GM12878 (cell line): ENCODE data around the gene AP5Z1. TPM values are rescaled to one million over a fixed set of nuclear protein-coding genes. Genes with fewer than 3 reads are reported as not detected.
A peak's percentile ranks its signal among the peaks of the same experiment; 100 is the strongest.

Source experiments
- BCL11A ChIP-seq: IDR thresholded peaks from 2 replicates; pipeline ENCODE4 v1.6.1; 2011; ENCODE audit warnings: low read depth, low read length
- BRCA1 ChIP-seq: IDR thresholded peaks from 2 replicates; pipeline ENCODE4 v1.6.1; 2011; ENCODE audit warnings: low read depth, low read length, improper control_type of control experiment
- EED ChIP-seq: sonication (generic); IDR thresholded peaks from 2 replicates; pipeline ENCODE4 v1.6.1; 2016; ENCODE audit warnings: antibody characterized with exemption, low read depth
- EP300 ChIP-seq, 2 experiments: fragments of 150-350 bp in 1 of 2; IDR thresholded peaks; 2 replicates each; pipeline ENCODE4 v1.6.1; 2011 to 2012; ENCODE audit warnings: low read depth in 2 of 2, low read length in 2 of 2, borderline replicate concordance in 1 of 2, improper control_type of control experiment in 1 of 2, inconsistent platforms in 1 of 2; ENCODE audit not compliant: control insufficient read depth in 1 of 2
- GABPA ChIP-seq: IDR thresholded peaks from 2 replicates; pipeline ENCODE4 v1.6.1; 2014; ENCODE audit warnings: antibody characterized with exemption, low read depth, mild to moderate bottlenecking, inconsistent platforms
- HCFC1 ChIP-seq: fragments of 150-350 bp; IDR thresholded peaks from 2 replicates; pipeline ENCODE4 v1.6.1; 2014; ENCODE audit warnings: low read length
- IKZF2 ChIP-seq, 2 experiments: fragments of 450-650 bp; IDR thresholded peaks; 2 replicates each; pipeline ENCODE4 v1.6.1; 2017; ENCODE audit warnings: mild to moderate bottlenecking in 2 of 2, moderate library complexity in 2 of 2
- JUNB ChIP-seq: IDR thresholded peaks from 2 replicates; pipeline ENCODE4 v1.6.1; 2016; ENCODE audit warnings: antibody characterized with exemption, mild to moderate bottlenecking
- MTA2 ChIP-seq: fragments of 450-650 bp; IDR thresholded peaks from 2 replicates; pipeline ENCODE4 v1.6.1; 2016; ENCODE audit warnings: low read depth, mild to moderate bottlenecking, moderate library complexity
- MYC ChIP-seq: IDR thresholded peaks from 2 replicates; pipeline ENCODE4 v1.6.1; 2011; ENCODE audit warnings: mild to moderate bottlenecking, low read length, moderate library complexity, inconsistent platforms; ENCODE audit not compliant: insufficient read depth, insufficient replicate concordance, insufficient read length, severe bottlenecking
- RBBP5 ChIP-seq: fragments of 200-600 bp; sonication (generic); conservative IDR thresholded peaks from 2 replicates; pipeline ENCODE4 v1.6.1; 2016
- SRF ChIP-seq, 2 experiments: IDR thresholded peaks; 2 replicates each; pipeline ENCODE4 v1.6.1; 2011; ENCODE audit warnings: low read depth in 2 of 2, low read length in 2 of 2, mild to moderate bottlenecking in 1 of 2, moderate library complexity in 1 of 2
- SUPT20H ChIP-seq: IDR thresholded peaks from 2 replicates; pipeline ENCODE4 v1.6.1; 2011; ENCODE audit warnings: low read depth, mild to moderate bottlenecking, low read length, moderate library complexity, borderline replicate concordance; ENCODE audit not compliant: control insufficient read depth
- ZNF217 ChIP-seq: fragments of 450-650 bp; IDR thresholded peaks from 2 replicates; pipeline ENCODE4 v1.6.1; 2017; ENCODE audit warnings: antibody characterized with exemption, mild to moderate bottlenecking
- polyA plus RNA-seq, 11 experiments: library from polyadenylated mRNA; depleted of rRNA in 4 of 11; unstranded in 6 of 11; stranded (reverse) in 5 of 11; fragments of >200 nt; fragmentation: Nextera tagmentation in 4 of 11; fragmentation: Illumina TruSeq in 1 of 11; extraction: Ambion mirVana in 4 of 11; extraction: Trizol in 1 of 11; gene quantifications; 1 replicate in 1 of 11; 2 replicates in 10 of 11; pipeline versions ENCODE4 v1.2.1 to v1.2.3, GENCODE V29; 2011 to 2016; ENCODE audit warnings: inconsistent platforms in 2 of 11, missing spikeins in 2 of 11, low read depth in 1 of 11
- total RNA-seq, 4 experiments: library from RNA; depleted of rRNA in 3 of 4; stranded (reverse); fragments of >200 nt in 3 of 4; fragmentation: Illumina TruSeq in 1 of 4; extraction: Trizol in 1 of 4; gene quantifications; 2 replicates each; pipeline versions ENCODE4 v1.2.1 to v1.2.3, GENCODE V29; 2013 to 2021
- TF ChIP-seq, protein P1 (sequence below): fragments of 450-650 bp; formaldehyde crosslinking; IDR thresholded peaks from 2 replicates; pipeline ENCODE4 v1.5.0; 2022; ENCODE audit warnings: mild to moderate bottlenecking, missing genetic modification characterization
- TF ChIP-seq, protein P2 (sequence below): IDR thresholded peaks from 2 replicates; pipeline ENCODE4 v1.6.1; 2012; ENCODE audit warnings: low read depth, low read length, improper control_type of control experiment
- TF ChIP-seq, protein P3 (sequence below), 3 experiments: IDR thresholded peaks in 2 of 3; conservative IDR thresholded peaks in 1 of 3; 2 replicates each; pipeline ENCODE4 v1.5.1; 2011; ENCODE audit warnings: low read depth in 3 of 3, low read length in 3 of 3, mild to moderate bottlenecking in 3 of 3, control low read depth in 2 of 3, moderate library complexity in 2 of 3, inconsistent platforms in 1 of 3, mixed read lengths in 1 of 3; ENCODE audit not compliant: control insufficient read depth in 2 of 3, insufficient read depth in 1 of 3; ENCODE audit errors: extremely low read depth in 1 of 3
- TF ChIP-seq, protein P4 (sequence below): fragments of 150-350 bp; IDR thresholded peaks from 2 replicates; pipeline ENCODE4 v1.6.1; 2016; ENCODE audit warnings: low read depth, low read length

The AP5Z1 gene
- total and polyA plus RNA-seq, 10 of the 15 experiments (the other 5 are each of a cell fraction or from before 2014, with no cell fraction given) = 0.37 to 43.4 (median 19.4) TPM

DNA sequence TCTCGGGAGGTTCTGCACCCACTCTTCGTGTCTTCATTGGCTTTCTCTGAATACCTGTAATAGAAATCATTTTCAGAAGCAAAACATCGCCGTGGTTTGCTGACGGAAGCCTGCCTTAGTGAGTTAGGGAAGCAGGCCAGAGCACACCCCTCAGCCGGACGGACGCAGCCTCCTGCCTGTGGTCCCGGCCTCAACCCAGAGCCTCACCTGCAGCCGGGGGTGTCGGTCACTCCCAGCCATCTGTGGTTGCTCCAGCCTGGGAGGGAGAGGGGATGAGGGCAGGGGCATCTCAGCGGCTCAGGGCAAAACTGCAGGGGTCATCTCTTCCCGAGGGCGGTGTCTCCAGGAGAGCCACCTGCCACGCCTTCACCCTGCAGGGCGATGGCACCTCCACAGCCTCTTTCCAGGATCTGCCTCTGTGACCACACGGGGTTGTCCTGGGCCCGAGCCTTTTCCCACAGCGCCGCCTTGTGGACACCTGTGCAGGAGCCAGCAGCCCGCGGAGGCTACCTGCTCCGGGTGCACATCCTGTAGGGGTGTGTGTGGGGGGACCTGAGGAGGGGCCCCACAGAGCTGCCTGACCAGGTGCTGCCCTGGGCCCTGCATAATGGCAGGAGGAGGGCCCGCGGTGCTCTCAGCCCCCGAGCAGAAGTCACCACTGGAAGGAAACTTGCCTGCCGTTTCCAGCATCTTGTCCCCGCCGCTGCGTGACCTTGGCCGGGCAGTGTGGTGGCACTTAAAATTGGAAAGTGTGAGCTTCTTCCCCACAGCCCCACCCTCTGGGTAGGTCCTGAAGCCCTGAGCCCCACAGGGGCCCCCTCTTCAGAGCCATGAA, 21.6 kb upstream of the AP5Z1 start (continued):
- TF ChIP-seq GABPA (no peak), IKZF2 (IDR thresholded peaks at IDR 0.05) (no peak), BCL11A (no peak), RBBP5 (no peak), EP300 (IDR thresholded peaks at IDR 0.05; ENCODE audit: borderline replicate concordance in 1 of 2, control insufficient read depth in 1 of 2, low read depth in 2 of 2, low read length in 2 of 2) (no peak), SUPT20H (no peak), JUNB (no peak), SRF (IDR thresholded peaks at IDR 0.05; ENCODE audit: low read depth in 2 of 2, low read length in 2 of 2) (no peak), MTA2 (no peak), ZNF217 (no peak), MYC (no peak), HCFC1 (no peak), EED (peak; percentile 55), BRCA1 (no peak)
- TF ChIP-seq, protein P1, sequence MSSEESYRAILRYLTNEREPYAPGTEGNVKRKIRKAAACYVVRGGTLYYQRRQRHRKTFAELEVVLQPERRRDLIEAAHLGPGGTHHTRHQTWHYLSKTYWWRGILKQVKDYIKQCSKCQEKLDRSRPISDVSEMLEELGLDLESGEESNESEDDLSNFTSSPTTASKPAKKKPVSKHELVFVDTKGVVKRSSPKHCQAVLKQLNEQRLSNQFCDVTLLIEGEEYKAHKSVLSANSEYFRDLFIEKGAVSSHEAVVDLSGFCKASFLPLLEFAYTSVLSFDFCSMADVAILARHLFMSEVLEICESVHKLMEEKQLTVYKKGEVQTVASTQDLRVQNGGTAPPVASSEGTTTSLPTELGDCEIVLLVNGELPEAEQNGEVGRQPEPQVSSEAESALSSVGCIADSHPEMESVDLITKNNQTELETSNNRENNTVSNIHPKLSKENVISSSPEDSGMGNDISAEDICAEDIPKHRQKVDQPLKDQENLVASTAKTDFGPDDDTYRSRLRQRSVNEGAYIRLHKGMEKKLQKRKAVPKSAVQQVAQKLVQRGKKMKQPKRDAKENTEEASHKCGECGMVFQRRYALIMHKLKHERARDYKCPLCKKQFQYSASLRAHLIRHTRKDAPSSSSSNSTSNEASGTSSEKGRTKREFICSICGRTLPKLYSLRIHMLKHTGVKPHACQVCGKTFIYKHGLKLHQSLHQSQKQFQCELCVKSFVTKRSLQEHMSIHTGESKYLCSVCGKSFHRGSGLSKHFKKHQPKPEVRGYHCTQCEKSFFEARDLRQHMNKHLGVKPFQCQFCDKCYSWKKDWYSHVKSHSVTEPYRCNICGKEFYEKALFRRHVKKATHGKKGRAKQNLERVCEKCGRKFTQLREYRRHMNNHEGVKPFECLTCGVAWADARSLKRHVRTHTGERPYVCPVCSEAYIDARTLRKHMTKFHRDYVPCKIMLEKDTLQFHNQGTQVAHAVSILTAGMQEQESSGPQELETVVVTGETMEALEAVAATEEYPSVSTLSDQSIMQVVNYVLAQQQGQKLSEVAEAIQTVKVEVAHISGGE = no peak
- TF ChIP-seq, protein P2, sequence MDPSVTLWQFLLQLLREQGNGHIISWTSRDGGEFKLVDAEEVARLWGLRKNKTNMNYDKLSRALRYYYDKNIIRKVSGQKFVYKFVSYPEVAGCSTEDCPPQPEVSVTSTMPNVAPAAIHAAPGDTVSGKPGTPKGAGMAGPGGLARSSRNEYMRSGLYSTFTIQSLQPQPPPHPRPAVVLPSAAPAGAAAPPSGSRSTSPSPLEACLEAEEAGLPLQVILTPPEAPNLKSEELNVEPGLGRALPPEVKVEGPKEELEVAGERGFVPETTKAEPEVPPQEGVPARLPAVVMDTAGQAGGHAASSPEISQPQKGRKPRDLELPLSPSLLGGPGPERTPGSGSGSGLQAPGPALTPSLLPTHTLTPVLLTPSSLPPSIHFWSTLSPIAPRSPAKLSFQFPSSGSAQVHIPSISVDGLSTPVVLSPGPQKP = no peak
- TF ChIP-seq, protein P3, sequence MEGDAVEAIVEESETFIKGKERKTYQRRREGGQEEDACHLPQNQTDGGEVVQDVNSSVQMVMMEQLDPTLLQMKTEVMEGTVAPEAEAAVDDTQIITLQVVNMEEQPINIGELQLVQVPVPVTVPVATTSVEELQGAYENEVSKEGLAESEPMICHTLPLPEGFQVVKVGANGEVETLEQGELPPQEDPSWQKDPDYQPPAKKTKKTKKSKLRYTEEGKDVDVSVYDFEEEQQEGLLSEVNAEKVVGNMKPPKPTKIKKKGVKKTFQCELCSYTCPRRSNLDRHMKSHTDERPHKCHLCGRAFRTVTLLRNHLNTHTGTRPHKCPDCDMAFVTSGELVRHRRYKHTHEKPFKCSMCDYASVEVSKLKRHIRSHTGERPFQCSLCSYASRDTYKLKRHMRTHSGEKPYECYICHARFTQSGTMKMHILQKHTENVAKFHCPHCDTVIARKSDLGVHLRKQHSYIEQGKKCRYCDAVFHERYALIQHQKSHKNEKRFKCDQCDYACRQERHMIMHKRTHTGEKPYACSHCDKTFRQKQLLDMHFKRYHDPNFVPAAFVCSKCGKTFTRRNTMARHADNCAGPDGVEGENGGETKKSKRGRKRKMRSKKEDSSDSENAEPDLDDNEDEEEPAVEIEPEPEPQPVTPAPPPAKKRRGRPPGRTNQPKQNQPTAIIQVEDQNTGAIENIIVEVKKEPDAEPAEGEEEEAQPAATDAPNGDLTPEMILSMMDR (IDR thresholded peaks at IDR 0.05 in 2 of 3, conservative IDR thresholded peaks at IDR 0.05 in 1 of 3; ENCODE audit: control insufficient read depth in 2 of 3, extremely low read depth in 1 of 3, insufficient read depth in 1 of 3, low read depth in 3 of 3, low read length in 3 of 3) = peak; percentile 91 to 97 (median 94)
- TF ChIP-seq, protein P4, sequence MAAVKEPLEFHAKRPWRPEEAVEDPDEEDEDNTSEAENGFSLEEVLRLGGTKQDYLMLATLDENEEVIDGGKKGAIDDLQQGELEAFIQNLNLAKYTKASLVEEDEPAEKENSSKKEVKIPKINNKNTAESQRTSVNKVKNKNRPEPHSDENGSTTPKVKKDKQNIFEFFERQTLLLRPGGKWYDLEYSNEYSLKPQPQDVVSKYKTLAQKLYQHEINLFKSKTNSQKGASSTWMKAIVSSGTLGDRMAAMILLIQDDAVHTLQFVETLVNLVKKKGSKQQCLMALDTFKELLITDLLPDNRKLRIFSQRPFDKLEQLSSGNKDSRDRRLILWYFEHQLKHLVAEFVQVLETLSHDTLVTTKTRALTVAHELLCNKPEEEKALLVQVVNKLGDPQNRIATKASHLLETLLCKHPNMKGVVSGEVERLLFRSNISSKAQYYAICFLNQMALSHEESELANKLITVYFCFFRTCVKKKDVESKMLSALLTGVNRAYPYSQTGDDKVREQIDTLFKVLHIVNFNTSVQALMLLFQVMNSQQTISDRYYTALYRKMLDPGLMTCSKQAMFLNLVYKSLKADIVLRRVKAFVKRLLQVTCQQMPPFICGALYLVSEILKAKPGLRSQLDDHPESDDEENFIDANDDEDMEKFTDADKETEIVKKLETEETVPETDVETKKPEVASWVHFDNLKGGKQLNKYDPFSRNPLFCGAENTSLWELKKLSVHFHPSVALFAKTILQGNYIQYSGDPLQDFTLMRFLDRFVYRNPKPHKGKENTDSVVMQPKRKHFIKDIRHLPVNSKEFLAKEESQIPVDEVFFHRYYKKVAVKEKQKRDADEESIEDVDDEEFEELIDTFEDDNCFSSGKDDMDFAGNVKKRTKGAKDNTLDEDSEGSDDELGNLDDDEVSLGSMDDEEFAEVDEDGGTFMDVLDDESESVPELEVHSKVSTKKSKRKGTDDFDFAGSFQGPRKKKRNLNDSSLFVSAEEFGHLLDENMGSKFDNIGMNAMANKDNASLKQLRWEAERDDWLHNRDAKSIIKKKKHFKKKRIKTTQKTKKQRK = no peak
